Measurements from ENCODE around the gene ATXN7L3. TPM values are rescaled to one million over a fixed set of nuclear protein-coding genes. Genes with fewer than 3 reads are reported as not detected.

ATXN7L3 gene
- total and polyA plus RNA-seq, 10 of the 15 experiments (the other 5 are each of a cell fraction or from before 2014, with no cell fraction given) = 0.71 to 78.7 (median 32.7) TPM

DNA sequence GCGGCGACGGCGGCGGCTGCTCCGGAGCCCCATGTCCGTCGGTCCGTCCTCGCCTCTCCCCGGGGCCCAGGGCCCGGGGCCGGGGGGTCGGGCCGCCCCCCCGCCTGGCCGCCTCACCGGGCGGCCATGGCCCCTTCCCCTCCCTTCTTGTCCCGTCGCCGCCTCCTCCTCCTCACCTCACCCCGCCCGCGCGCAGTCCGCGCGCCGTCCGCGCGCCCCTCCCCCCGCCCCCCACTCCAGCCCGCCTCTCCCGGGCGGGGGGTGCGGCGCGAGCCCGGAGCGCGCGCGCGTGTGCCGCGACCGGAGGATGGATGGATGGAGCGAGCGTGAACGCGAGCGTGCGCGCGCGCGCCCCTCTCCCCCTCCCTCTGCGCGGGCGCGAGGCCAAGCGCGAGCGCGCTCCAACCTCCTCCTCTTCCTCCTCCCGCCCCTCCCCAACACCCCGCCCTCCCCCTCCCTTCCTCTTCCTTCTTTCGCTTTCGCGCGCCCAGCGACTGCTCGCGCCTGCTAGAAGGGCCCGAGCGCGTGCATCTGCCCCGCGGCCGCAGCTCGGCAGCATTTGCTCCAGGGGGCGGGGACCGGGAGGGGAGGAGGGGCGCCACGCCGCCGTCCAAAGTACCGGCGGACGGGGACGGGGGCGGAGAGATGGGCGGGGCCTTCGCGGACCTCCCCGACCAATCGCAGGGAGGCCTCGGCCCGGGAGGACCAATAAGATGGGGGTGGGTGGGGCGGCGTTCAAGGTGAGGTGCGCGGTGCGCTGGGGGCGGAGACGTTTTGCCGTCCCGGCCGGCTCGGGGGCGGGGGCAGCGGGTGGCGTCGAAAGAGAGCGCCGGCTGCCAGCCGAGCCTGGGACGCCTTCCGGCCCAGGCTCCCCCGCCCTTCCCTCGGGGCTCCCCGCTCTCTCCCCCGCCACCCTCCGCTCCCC is at the start of gene ATXN7L3 (continued):
- TF ChIP-seq RBBP5 (conservative IDR thresholded peaks at IDR 0.05) (no peak), CBX3 (IDR thresholded peaks at IDR 0.05; ENCODE audit: borderline replicate concordance, low read depth) (no peak), ZNF622 (IDR thresholded peaks at IDR 0.05) (no peak), TAF1 (IDR thresholded peaks at IDR 0.05; ENCODE audit: borderline replicate concordance, low read depth, low read length) (0 out of 2 replicates have a peak, but pooled peaks have one; percentile 18), POLR2AphosphoS2 (IDR thresholded peaks at IDR 0.05; ENCODE audit: low read depth, low read length) (no peak; the same call in 1 of the 2 replicates), ATF7 (IDR thresholded peaks at IDR 0.05; ENCODE audit: low read depth) (no peak), ZSCAN29 (IDR thresholded peaks at IDR 0.05) (no peak), PML (IDR thresholded peaks at IDR 0.05; ENCODE audit: low read length) (no peak), CHD2 (IDR thresholded peaks at IDR 0.05; ENCODE audit: borderline replicate concordance, low read depth, low read length) (peak; percentile 44; the same call in 1 of the 2 replicates), ETV6 (conservative IDR thresholded peaks at IDR 0.05 in 1 of 2, IDR thresholded peaks at IDR 0.05 in 1 of 2; ENCODE audit: borderline replicate concordance in 1 of 2, low read depth in 1 of 2) (no peak)
- TF ChIP-seq, protein P1, sequence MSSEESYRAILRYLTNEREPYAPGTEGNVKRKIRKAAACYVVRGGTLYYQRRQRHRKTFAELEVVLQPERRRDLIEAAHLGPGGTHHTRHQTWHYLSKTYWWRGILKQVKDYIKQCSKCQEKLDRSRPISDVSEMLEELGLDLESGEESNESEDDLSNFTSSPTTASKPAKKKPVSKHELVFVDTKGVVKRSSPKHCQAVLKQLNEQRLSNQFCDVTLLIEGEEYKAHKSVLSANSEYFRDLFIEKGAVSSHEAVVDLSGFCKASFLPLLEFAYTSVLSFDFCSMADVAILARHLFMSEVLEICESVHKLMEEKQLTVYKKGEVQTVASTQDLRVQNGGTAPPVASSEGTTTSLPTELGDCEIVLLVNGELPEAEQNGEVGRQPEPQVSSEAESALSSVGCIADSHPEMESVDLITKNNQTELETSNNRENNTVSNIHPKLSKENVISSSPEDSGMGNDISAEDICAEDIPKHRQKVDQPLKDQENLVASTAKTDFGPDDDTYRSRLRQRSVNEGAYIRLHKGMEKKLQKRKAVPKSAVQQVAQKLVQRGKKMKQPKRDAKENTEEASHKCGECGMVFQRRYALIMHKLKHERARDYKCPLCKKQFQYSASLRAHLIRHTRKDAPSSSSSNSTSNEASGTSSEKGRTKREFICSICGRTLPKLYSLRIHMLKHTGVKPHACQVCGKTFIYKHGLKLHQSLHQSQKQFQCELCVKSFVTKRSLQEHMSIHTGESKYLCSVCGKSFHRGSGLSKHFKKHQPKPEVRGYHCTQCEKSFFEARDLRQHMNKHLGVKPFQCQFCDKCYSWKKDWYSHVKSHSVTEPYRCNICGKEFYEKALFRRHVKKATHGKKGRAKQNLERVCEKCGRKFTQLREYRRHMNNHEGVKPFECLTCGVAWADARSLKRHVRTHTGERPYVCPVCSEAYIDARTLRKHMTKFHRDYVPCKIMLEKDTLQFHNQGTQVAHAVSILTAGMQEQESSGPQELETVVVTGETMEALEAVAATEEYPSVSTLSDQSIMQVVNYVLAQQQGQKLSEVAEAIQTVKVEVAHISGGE (CRISPR knock-in tag; IDR thresholded peaks at IDR 0.05) = no peak
- TF ChIP-seq, protein P2, sequence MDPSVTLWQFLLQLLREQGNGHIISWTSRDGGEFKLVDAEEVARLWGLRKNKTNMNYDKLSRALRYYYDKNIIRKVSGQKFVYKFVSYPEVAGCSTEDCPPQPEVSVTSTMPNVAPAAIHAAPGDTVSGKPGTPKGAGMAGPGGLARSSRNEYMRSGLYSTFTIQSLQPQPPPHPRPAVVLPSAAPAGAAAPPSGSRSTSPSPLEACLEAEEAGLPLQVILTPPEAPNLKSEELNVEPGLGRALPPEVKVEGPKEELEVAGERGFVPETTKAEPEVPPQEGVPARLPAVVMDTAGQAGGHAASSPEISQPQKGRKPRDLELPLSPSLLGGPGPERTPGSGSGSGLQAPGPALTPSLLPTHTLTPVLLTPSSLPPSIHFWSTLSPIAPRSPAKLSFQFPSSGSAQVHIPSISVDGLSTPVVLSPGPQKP (IDR thresholded peaks at IDR 0.05; ENCODE audit: low read depth, low read length) = no peak
- TF ChIP-seq, protein P3, sequence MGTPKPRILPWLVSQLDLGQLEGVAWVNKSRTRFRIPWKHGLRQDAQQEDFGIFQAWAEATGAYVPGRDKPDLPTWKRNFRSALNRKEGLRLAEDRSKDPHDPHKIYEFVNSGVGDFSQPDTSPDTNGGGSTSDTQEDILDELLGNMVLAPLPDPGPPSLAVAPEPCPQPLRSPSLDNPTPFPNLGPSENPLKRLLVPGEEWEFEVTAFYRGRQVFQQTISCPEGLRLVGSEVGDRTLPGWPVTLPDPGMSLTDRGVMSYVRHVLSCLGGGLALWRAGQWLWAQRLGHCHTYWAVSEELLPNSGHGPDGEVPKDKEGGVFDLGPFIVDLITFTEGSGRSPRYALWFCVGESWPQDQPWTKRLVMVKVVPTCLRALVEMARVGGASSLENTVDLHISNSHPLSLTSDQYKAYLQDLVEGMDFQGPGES (IDR thresholded peaks at IDR 0.05) = 0 out of 2 replicates have a peak, but pooled peaks have one; percentile 30
- TF ChIP-seq, protein P4, sequence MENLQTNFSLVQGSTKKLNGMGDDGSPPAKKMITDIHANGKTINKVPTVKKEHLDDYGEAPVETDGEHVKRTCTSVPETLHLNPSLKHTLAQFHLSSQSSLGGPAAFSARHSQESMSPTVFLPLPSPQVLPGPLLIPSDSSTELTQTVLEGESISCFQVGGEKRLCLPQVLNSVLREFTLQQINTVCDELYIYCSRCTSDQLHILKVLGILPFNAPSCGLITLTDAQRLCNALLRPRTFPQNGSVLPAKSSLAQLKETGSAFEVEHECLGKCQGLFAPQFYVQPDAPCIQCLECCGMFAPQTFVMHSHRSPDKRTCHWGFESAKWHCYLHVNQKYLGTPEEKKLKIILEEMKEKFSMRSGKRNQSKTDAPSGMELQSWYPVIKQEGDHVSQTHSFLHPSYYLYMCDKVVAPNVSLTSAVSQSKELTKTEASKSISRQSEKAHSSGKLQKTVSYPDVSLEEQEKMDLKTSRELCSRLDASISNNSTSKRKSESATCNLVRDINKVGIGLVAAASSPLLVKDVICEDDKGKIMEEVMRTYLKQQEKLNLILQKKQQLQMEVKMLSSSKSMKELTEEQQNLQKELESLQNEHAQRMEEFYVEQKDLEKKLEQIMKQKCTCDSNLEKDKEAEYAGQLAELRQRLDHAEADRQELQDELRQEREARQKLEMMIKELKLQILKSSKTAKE (IDR thresholded peaks at IDR 0.05; ENCODE audit: low read depth, poor library complexity, severe bottlenecking) = no peak
- TF ChIP-seq, protein P5, sequence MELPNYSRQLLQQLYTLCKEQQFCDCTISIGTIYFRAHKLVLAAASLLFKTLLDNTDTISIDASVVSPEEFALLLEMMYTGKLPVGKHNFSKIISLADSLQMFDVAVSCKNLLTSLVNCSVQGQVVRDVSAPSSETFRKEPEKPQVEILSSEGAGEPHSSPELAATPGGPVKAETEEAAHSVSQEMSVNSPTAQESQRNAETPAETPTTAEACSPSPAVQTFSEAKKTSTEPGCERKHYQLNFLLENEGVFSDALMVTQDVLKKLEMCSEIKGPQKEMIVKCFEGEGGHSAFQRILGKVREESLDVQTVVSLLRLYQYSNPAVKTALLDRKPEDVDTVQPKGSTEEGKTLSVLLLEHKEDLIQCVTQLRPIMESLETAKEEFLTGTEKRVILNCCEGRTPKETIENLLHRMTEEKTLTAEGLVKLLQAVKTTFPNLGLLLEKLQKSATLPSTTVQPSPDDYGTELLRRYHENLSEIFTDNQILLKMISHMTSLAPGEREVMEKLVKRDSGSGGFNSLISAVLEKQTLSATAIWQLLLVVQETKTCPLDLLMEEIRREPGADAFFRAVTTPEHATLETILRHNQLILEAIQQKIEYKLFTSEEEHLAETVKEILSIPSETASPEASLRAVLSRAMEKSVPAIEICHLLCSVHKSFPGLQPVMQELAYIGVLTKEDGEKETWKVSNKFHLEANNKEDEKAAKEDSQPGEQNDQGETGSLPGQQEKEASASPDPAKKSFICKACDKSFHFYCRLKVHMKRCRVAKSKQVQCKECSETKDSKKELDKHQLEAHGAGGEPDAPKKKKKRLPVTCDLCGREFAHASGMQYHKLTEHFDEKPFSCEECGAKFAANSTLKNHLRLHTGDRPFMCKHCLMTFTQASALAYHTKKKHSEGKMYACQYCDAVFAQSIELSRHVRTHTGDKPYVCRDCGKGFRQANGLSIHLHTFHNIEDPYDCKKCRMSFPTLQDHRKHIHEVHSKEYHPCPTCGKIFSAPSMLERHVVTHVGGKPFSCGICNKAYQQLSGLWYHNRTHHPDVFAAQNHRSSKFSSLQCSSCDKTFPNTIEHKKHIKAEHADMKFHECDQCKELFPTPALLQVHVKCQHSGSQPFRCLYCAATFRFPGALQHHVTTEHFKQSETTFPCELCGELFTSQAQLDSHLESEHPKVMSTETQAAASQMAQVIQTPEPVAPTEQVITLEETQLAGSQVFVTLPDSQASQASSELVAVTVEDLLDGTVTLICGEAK (IDR thresholded peaks at IDR 0.05; ENCODE audit: borderline replicate concordance) = no peak
